ENCODE results near the gene EYS.

The EYS gene

GRCh38 chr6:64602993-64603392 lies 1104.0 kb downstream of the EYS start:
- no peak for DNase-seq (ENCODE audit: low read depth)
- H3K4me3 ChIP-seq (ENCODE audit: low read depth, low read length): no peak overlapping the region
- TF ChIP-seq CTCF (IDR thresholded peaks at IDR 0.05; ENCODE audit: control insufficient read depth, extremely low read depth, insufficient read depth): no peak

GRCh38 chr6:64591676-64592036 lies 1115.4 kb downstream of the EYS start:
- TF ChIP-seq CTCF (IDR thresholded peaks at IDR 0.05; ENCODE audit: control insufficient read depth, extremely low read depth, insufficient read depth): no peak
- H3K4me3 ChIP-seq (ENCODE audit: low read depth, low read length): no peak overlapping the region
- DNase-seq (ENCODE audit: low read depth): no peak

GRCh38 chr6:64590965-64591675 lies 1115.9 kb downstream of the EYS start:
- no peak for DNase-seq (ENCODE audit: low read depth)
- no peak for TF ChIP-seq CTCF (IDR thresholded peaks at IDR 0.05; ENCODE audit: control insufficient read depth, extremely low read depth, insufficient read depth)
- no peak overlapping the region for H3K4me3 ChIP-seq (ENCODE audit: low read depth, low read length)

- H3K4me3 ChIP-seq (ENCODE audit: low read depth, low read length): no peak overlapping the region
- no peak for DNase-seq (ENCODE audit: low read depth)
- no peak for TF ChIP-seq CTCF (IDR thresholded peaks at IDR 0.05; ENCODE audit: control insufficient read depth, extremely low read depth, insufficient read depth)
Measured at GRCh38 chr6:64589961-64590360, 1117.1 kb downstream of the EYS start.

- DNase-seq (ENCODE audit: low read depth): no peak
- no peak overlapping the region for H3K4me3 ChIP-seq (ENCODE audit: low read depth, low read length)
- no peak for TF ChIP-seq CTCF (IDR thresholded peaks at IDR 0.05; ENCODE audit: control insufficient read depth, extremely low read depth, insufficient read depth)
Measured at GRCh38 chr6:64580346-64580745, 1126.7 kb downstream of the EYS start.

- no peak overlapping the region for H3K4me3 ChIP-seq (ENCODE audit: low read depth, low read length)
- no peak for DNase-seq (ENCODE audit: low read depth)
- no peak for TF ChIP-seq CTCF (IDR thresholded peaks at IDR 0.05; ENCODE audit: control insufficient read depth, extremely low read depth, insufficient read depth)
Measured at GRCh38 chr6:64553249-64553786, 1153.7 kb downstream of the EYS start.

All from LNCaP clone FGC (cell line).